Left colon (tissue), 2 donors: Measurements from ENCODE around the gene ARFGEF3. TPM values are rescaled to one million over a fixed set of nuclear protein-coding genes. Genes with fewer than 3 reads are reported as not detected.
A peak's percentile ranks its signal among the peaks of the same experiment; 100 is the strongest.

Experiments used
- ATAC-seq: fragments of 200-7000 bp; cut with Tn5 transposase; one replicate; pipeline ENCODE4 v1.9.1; 2020; ENCODE audit warnings: mild to moderate bottlenecking, moderate library complexity
- DNase-seq, 2 donors: peaks; one replicate each; pipeline ENCODE4 v3.0.0-alpha.2; 2020
- intact Hi-C, 2 donors: fragments of 100-400 bp; cut with DNase I in 1 of 2; cut with micrococcal nuclease in 1 of 2; formaldehyde crosslinking; loops; one replicate each; pipeline versions ENCODE4 v1.11.2 to v1.14.0; 2022; cut with DNase I, micrococcal nuclease
- total RNA-seq, 2 donors: library from RNA; stranded (reverse); fragmentation: NEBNext Ultra II Directional; extraction: Animal tissue kit (Norgen Biotek cat#: 25700); gene quantifications; one replicate each; pipeline ENCODE4 v1.2.1, GENCODE V29; 2021
- donor health status: DM: no; HTN: no; CAD: no.
- donor health status: DM: yes; HTN: yes; CAD: no.

The ARFGEF3 gene
- total RNA-seq, 2 donors from 2014 or later, result 19.1 to 24.8 TPM

- ATAC-seq (no peak), DNase-seq (no peak)
- intact Hi-C loops, result no loop called here
Measured at GRCh38 chr6:138370631-138371451, 209.1 kb downstream of the ARFGEF3 start.

GRCh38 chr6:138371452-138371711 is 209.6 kb downstream of the ARFGEF3 start:
- DNase-seq (no peak), ATAC-seq (no peak)
- intact Hi-C loops, result no loop called here

GRCh38 chr6:138371720-138372119 is 210.0 kb downstream of the ARFGEF3 start:
- intact Hi-C loops, result no loop called here
- DNase-seq (no peak), ATAC-seq (no peak)

- ATAC-seq (no peak), DNase-seq (no peak)
- intact Hi-C loops, result no loop called here
Measured at GRCh38 chr6:138372711-138373463, 211.1 kb downstream of the ARFGEF3 start.

GRCh38 chr6:138374230-138374629 is 212.5 kb downstream of the ARFGEF3 start:
- ATAC-seq, result no peak
- DNase-seq, result no peak

GRCh38 chr6:138374815-138375214 is 213.1 kb downstream of the ARFGEF3 start:
- no peak for ATAC-seq
- no peak for DNase-seq
- intact Hi-C loops, result no loop called here

More at GRCh38 chr6:138374230-138374629, 212.5 kb downstream of the ARFGEF3 start:
- intact Hi-C loops, result no loop called here

- ATAC-seq (no peak), DNase-seq (no peak)
- intact Hi-C loops, result no loop called here
Measured at GRCh38 chr6:138377042-138377441, 215.3 kb downstream of the ARFGEF3 start.

GRCh38 chr6:138377844-138378243 is 216.1 kb downstream of the ARFGEF3 start, which contains the start of gene SMIM28:
SMIM28 (plus strand) TSS chr6:138377905; CDS start chr6:138378073, 168 bp downstream.
- intact Hi-C loops, result no loop called here
- DNase-seq (no peak), ATAC-seq (no peak)

- no peak for ATAC-seq
- intact Hi-C loops, result no loop called here
- no peak for DNase-seq
Measured at GRCh38 chr6:138378463-138378862, 216.7 kb downstream of the ARFGEF3 start.

- intact Hi-C loops, result no loop called here
- DNase-seq (no peak), ATAC-seq (no peak)
Measured at GRCh38 chr6:138382498-138383265, 220.9 kb downstream of the ARFGEF3 start.

- DNase-seq, result no peak
- intact Hi-C loops, result no loop called here
- ATAC-seq, result no peak
Measured at GRCh38 chr6:138383776-138384175, 222.0 kb downstream of the ARFGEF3 start.

GRCh38 chr6:138386897-138387296 is 225.2 kb downstream of the ARFGEF3 start:
- DNase-seq (no peak), ATAC-seq (no peak)
- intact Hi-C loops, result no loop called here

GRCh38 chr6:138387577-138388368 is 226.0 kb downstream of the ARFGEF3 start:
- ATAC-seq (peak; percentile 51), DNase-seq (no peak)
- intact Hi-C loops, result no loop called here

GRCh38 chr6:138389551-138389950 is 227.8 kb downstream of the ARFGEF3 start:
- DNase-seq (no peak), ATAC-seq (no peak)
- intact Hi-C loops, result no loop called here

Other genes starting within 250 kb of the ARFGEF3 start
- 10 to 100 TPM; 64.3 to 81.2 TPM for gene PERP, start 54.5 kb upstream of the ARFGEF3 start, total RNA-seq
- gene PBOV1, start 56.6 kb downstream of the ARFGEF3 start, total RNA-seq, result not detected
- under 1 TPM in 1 of 2 donors, not detected in 1; 0.42 TPM for gene SMIM28, start 216.0 kb downstream of the ARFGEF3 start, total RNA-seq
- gene HEBP2, start 242.3 kb downstream of the ARFGEF3 start, total RNA-seq, result 10 to 100 TPM; 90.0 to 95.3 TPM